Panc1 (cell line): ENCODE results near the gene DPH3. TPM values are rescaled to one million over a fixed set of nuclear protein-coding genes. Genes with fewer than 3 reads are reported as not detected.

Experiments used
- ATAC-seq: fragments of 200-7000 bp; cut with Tn5 transposase; 2 replicates; pipeline ENCODE4 v1.9.1; 2020; ENCODE audit warnings: mild to moderate bottlenecking, moderate library complexity
- BruUV-seq: library from RNA; stranded (reverse); fragments of 400-500 nt; replicated peaks from 2 replicates; lab custom pipeline; 2021; lab: Mats Ljungman, UMichigan
- CTCF ChIA-PET: fragments of 300-600 bp; sonication (Branson Sonifier 250); formaldehyde crosslinking; loops from one replicate; lab custom pipeline; 2022; ENCODE audit warnings: antibody characterized with exemption; lab: Charles Lee
- POLR2A ChIA-PET: fragments of 300-600 bp; sonication (Branson Sonifier 250); formaldehyde crosslinking; loops from one replicate; lab custom pipeline; 2022; ENCODE audit warnings: antibody characterized with exemption; lab: Charles Lee
- DNase-seq: peaks from one replicate; pipeline ENCODE4 v3.0.0-alpha.2; 2010; ENCODE audit warnings: low read depth, low spot score
- H3K27ac ChIP-seq: 2 replicates; pipeline ENCODE4 v1.5.1; 2011; ENCODE audit warnings: mild to moderate bottlenecking, low read length, inconsistent platforms
- H3K27me3 ChIP-seq: fragments of 200-500 bp; sonication (Bioruptor generic); 2 replicates; pipeline ENCODE4 v1.6.0; 2014; ENCODE audit warnings: low read length, inconsistent platforms; ENCODE audit not compliant: control insufficient read depth, insufficient read depth
- H3K36me3 ChIP-seq: fragments of 200-500 bp; sonication (Bioruptor generic); 2 replicates; pipeline ENCODE4 v1.5.1; 2014; ENCODE audit warnings: inconsistent platforms, mild to moderate bottlenecking, low read length, moderate library complexity; ENCODE audit not compliant: control insufficient read depth, insufficient read depth
- H3K4me1 ChIP-seq: 2 replicates; pipeline ENCODE4 v1.5.1; 2011; ENCODE audit warnings: inconsistent platforms, mild to moderate bottlenecking, low read length, moderate library complexity; ENCODE audit not compliant: control insufficient read depth, insufficient read depth
- H3K4me3 ChIP-seq, 2 experiments: 2 replicates each; pipeline ENCODE4 v1.5.1; 2011 to 2012; ENCODE audit warnings: low read depth in 2 of 2, low read length in 2 of 2, mild to moderate bottlenecking in 2 of 2, inconsistent platforms in 1 of 2, moderate library complexity in 1 of 2
- H3K9me3 ChIP-seq: fragments of 200-500 bp; sonication (Bioruptor generic); 2 replicates; pipeline ENCODE4 v1.5.1; 2014; ENCODE audit warnings: low read depth, mild to moderate bottlenecking, inconsistent platforms, low read length, moderate library complexity; ENCODE audit not compliant: control insufficient read depth, insufficient read depth
- CTCF ChIP-seq: fragments of 450-650 bp; IDR thresholded peaks from 2 replicates; pipeline ENCODE4 v1.5.1; 2017; ENCODE audit warnings: mild to moderate bottlenecking
- POLR2AphosphoS5 ChIP-seq: IDR thresholded peaks from 2 replicates; pipeline ENCODE4 v1.6.1; 2012; ENCODE audit warnings: mild to moderate bottlenecking, low read depth, low read length, moderate library complexity
- REST ChIP-seq, 2 experiments: IDR thresholded peaks; 2 replicates each; pipeline ENCODE4 v1.6.1; 2011 to 2012; ENCODE audit warnings: low read depth in 2 of 2, control low read depth in 1 of 2, low read length in 1 of 2, mild to moderate bottlenecking in 1 of 2, moderate library complexity in 1 of 2; ENCODE audit not compliant: insufficient read depth in 1 of 2
- SIN3A ChIP-seq: IDR thresholded peaks from 2 replicates; pipeline ENCODE4 v1.6.1; 2012; ENCODE audit warnings: low read depth, mild to moderate bottlenecking, low read length, moderate library complexity, borderline replicate concordance; ENCODE audit not compliant: insufficient read depth
- TCF7L2 ChIP-seq: IDR thresholded peaks from 2 replicates; pipeline ENCODE4 v1.6.1; 2011; ENCODE audit warnings: mild to moderate bottlenecking, low read depth, low read length, inconsistent platforms
- in situ Hi-C: cut with HindIII; loops from 2 replicates; pipeline ENCODE4 v1.10.0; 2016; ENCODE audit warnings: low sequenced_read_pairs, low pct_unique_long_range_greater_than_20kb
- intact Hi-C: fragments of 100-400 bp; cut with micrococcal nuclease; formaldehyde crosslinking; loops from one replicate; pipeline ENCODE4 v1.10.0; 2022; ENCODE audit not compliant: unreplicated experiment
- total RNA-seq: library from RNA; stranded (reverse); gene quantifications from one replicate; pipeline ENCODE4 v1.2.1, GENCODE V29; 2021; ENCODE audit not compliant: unreplicated experiment

The DPH3 gene
- total RNA-seq, 1 experiment from 2014 or later: 16.5 TPM

- BruUV-seq: no TSS peak
- intact Hi-C loops (no loop called here), in situ Hi-C loops (no loop called here)
- no peaks in the 10 kb centered on the region for H3K27me3 ChIP-seq
- CTCF ChIA-PET: no interaction called here
- H3K4me3 ChIP-seq: no peak overlapping the region
- H3K27ac ChIP-seq: no peak overlapping the region
- POLR2A ChIA-PET: no interaction called here
- no peaks in the 10 kb centered on the region for H3K4me1 ChIP-seq
- H3K9me3 ChIP-seq: no peaks in the 10 kb centered on the region
- TF ChIP-seq REST (IDR thresholded peaks at IDR 0.05; ENCODE audit: insufficient read depth in 1 of 2, low read depth in 2 of 2, low read length in 1 of 2): no peak
- no peak for TF ChIP-seq SIN3A
- no peak for TF ChIP-seq CTCF
- TF ChIP-seq TCF7L2: no peak
- TF ChIP-seq POLR2AphosphoS5: no peak
- DNase-seq (no peak), ATAC-seq (no peak)
- H3K36me3 ChIP-seq: no peaks in the 10 kb centered on the region
Measured at GRCh38 chr3:16216373-16216935, 48.3 kb downstream of the DPH3 start.

GRCh38 chr3:16214366-16214765 lies 50.4 kb downstream of the DPH3 start:
- H3K9me3 ChIP-seq: no peaks in the 10 kb centered on the region
- ATAC-seq (no peak), DNase-seq (no peak)
- in situ Hi-C loops (no loop called here), intact Hi-C loops (no loop called here)
- POLR2A ChIA-PET: no interaction called here
- no peaks in the 10 kb centered on the region for H3K36me3 ChIP-seq
- H3K4me3 ChIP-seq: no peak overlapping the region
- no TSS peak for BruUV-seq
- H3K4me1 ChIP-seq: no peaks in the 10 kb centered on the region
- CTCF ChIA-PET: no interaction called here
- no peak for TF ChIP-seq CTCF
- TF ChIP-seq REST (IDR thresholded peaks at IDR 0.05; ENCODE audit: insufficient read depth in 1 of 2, low read depth in 2 of 2, low read length in 1 of 2): no peak
- no peak for TF ChIP-seq POLR2AphosphoS5
- no peak for TF ChIP-seq TCF7L2
- no peak for TF ChIP-seq SIN3A
- H3K27ac ChIP-seq: no peak overlapping the region
- H3K27me3 ChIP-seq: no peaks in the 10 kb centered on the region
